GM18517 (cell line): ENCODE data around the gene PRKCH.

Experiments
- ATAC-seq: cut with Tn5 transposase; IDR thresholded peaks from one replicate; pipeline ENCODE4 v1.9.1; 2021; ENCODE audit warnings: mild to moderate bottlenecking, moderate library complexity; ENCODE audit not compliant: unreplicated experiment

Gene PRKCH

GRCh38 chr14:61561657-61562276 lies 240.4 kb downstream of the PRKCH start:
- no peak for ATAC-seq

GRCh38 chr14:61562321-61563161 lies 241.2 kb downstream of the PRKCH start:
- ATAC-seq: no peak

GRCh38 chr14:61563162-61563511 lies 241.8 kb downstream of the PRKCH start:
- ATAC-seq: no peak

- ATAC-seq: no peak
Observed at GRCh38 chr14:61563880-61564617, 242.7 kb downstream of the PRKCH start.

- no peak for ATAC-seq
Observed at GRCh38 chr14:61564618-61565091, 243.3 kb downstream of the PRKCH start.

GRCh38 chr14:61565181-61565580 lies 243.8 kb downstream of the PRKCH start:
- ATAC-seq: no peak

GRCh38 chr14:61565836-61566536 lies 244.6 kb downstream of the PRKCH start:
- no peak for ATAC-seq

GRCh38 chr14:61566537-61567225 lies 245.3 kb downstream of the PRKCH start:
- no peak for ATAC-seq

GRCh38 chr14:61567838-61568571 lies 246.6 kb downstream of the PRKCH start:
- ATAC-seq: peak; percentile 3

GRCh38 chr14:61568572-61569011 lies 247.2 kb downstream of the PRKCH start:
- peak; percentile 86 for ATAC-seq

- no peak for ATAC-seq
Observed at GRCh38 chr14:61569308-61569707, 247.9 kb downstream of the PRKCH start.

- no peak for ATAC-seq
Observed at GRCh38 chr14:61569812-61570548, 248.6 kb downstream of the PRKCH start.

GRCh38 chr14:61570549-61571290 lies 249.3 kb downstream of the PRKCH start:
- no peak for ATAC-seq

- no peak for ATAC-seq
Observed at GRCh38 chr14:61571917-61572316, 250.5 kb downstream of the PRKCH start.

- ATAC-seq: no peak
Observed at GRCh38 chr14:61573321-61573720, 251.9 kb downstream of the PRKCH start.

- ATAC-seq: no peak
Observed at GRCh38 chr14:61573748-61574513, 252.6 kb downstream of the PRKCH start.

GRCh38 chr14:61574514-61574807 lies 253.1 kb downstream of the PRKCH start:
- no peak for ATAC-seq

GRCh38 chr14:61575126-61575525 lies 253.7 kb downstream of the PRKCH start:
- ATAC-seq: no peak
